Activated CD4-positive, alpha-beta T cell treated with anti-CD3 and anti-CD28 coated beads, Interleukin-2, amount 10 ng/mL, durations not matched to agents 24 days and 14 days (primary cell): ENCODE measurements around the gene ADAMTS2. TPM values are rescaled to one million over a fixed set of nuclear protein-coding genes. Genes with fewer than 3 reads are reported as not detected.

Experiments used
- DNase-seq: peaks from one replicate; pipeline ENCODE4 v3.0.0; 2022
- H3K27ac Mint-ChIP-seq: one replicate; pipeline ENCODE4 v1.8.0; 2022; ENCODE audit warnings: mild to moderate bottlenecking, mixed read lengths
- H3K27me3 Mint-ChIP-seq: one replicate; pipeline ENCODE4 v1.8.0; 2022; ENCODE audit warnings: mixed read lengths
- H3K36me3 Mint-ChIP-seq: one replicate; pipeline ENCODE4 v1.8.0; 2022; ENCODE audit warnings: low read depth, mild to moderate bottlenecking, mixed read lengths
- H3K4me1 Mint-ChIP-seq: one replicate; pipeline ENCODE4 v1.8.0; 2021; ENCODE audit warnings: mixed read lengths
- H3K4me3 Mint-ChIP-seq: one replicate; pipeline ENCODE4 v1.8.0; 2022; ENCODE audit warnings: mild to moderate bottlenecking, moderate library complexity, mixed read lengths
- H3K9me3 Mint-ChIP-seq: one replicate; pipeline ENCODE4 v1.8.0; 2021; ENCODE audit warnings: mixed read lengths
- intact Hi-C: fragments of 100-400 bp; cut with micrococcal nuclease; formaldehyde crosslinking; loops from one replicate; pipeline ENCODE4 v1.15.1; 2023
- total RNA-seq: library from RNA; stranded (reverse); gene quantifications from 2 replicates; pipeline ENCODE4 v1.2.3, GENCODE V29; 2022

ADAMTS2 gene
- total RNA-seq, 1 donor from 2014 or later: not detected

DNA sequence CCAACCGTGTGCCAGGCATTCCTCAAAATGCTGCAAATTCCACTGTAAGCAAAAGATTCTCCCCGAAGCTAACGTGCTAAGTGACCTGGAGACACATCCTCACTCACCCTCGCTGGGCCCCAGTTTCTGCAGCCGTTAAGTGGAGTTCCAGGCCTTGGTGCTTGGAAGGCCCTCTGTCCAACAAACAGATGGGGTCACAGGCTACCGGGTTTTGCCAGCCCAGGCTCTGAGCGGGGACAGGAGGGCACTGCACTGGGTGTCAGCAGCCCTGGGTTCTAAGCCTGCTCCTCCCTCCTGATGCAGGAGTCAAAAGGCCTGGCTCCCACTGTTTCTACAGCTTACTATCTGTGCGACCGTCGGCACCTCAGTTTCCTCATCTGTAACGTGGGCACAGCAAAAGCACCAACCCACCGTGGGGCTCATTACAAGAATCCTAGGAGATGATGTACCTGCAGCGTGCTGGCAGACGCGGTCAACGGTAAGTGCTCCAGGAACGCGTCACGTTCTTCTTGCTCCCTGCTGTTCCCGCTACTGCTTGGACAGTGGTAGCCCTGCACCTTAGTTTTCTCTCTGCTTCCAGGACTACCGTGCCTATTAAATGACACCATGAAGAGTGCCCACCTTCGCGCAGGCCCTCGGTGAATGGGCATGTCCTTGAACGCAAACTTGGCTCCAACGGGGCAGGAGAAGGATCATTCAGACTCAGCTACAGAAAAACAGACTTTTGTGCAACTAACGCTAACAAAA lies 84.8 kb downstream of the ADAMTS2 start:
- Mint-ChIP-seq H3K36me3 (no peaks in the 10 kb centered on the region), H3K4me3 (no peak overlapping the region), H3K27ac (no peak overlapping the region), H3K9me3 (no peaks in the 10 kb centered on the region), H3K27me3 (no peaks in the 10 kb centered on the region), H3K4me1 (no peaks in the 10 kb centered on the region)
- intact Hi-C loops: no loop called here
- no peak for DNase-seq

DNA sequence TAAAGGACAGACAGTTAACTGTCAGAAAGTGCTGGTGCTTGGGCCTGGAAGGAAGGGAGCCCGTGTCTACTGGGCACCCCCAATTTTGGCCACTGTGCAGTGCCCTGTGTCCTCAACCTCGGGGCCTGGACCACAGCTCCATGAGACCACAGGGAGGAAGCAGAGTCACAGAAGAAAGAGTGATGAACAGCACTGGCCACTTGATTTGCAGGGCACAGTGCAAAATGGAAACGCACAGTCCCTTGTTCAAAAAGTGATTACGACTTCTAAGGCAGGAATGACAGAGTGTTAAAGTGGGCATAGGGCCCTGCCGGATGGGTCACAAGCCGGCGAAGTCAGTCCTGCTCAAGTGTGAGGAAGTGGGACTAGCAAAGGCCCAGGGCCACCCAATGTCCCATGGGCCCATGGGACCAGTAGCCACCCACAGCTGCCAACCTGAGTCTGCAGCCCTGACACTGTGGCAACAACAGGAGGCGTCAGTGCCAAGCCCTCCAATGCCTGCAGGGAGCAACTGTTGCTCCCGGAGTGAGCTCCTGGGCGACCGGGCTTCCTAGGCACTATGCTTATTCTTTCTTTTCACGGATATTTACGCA lies 85.4 kb downstream of the ADAMTS2 start:
- Mint-ChIP-seq H3K4me1 (no peaks in the 10 kb centered on the region), H3K9me3 (no peaks in the 10 kb centered on the region), H3K36me3 (no peaks in the 10 kb centered on the region), H3K4me3 (no peak overlapping the region), H3K27me3 (no peaks in the 10 kb centered on the region), H3K27ac (no peak overlapping the region)
- DNase-seq: no peak
- intact Hi-C loops: no loop called here

DNA sequence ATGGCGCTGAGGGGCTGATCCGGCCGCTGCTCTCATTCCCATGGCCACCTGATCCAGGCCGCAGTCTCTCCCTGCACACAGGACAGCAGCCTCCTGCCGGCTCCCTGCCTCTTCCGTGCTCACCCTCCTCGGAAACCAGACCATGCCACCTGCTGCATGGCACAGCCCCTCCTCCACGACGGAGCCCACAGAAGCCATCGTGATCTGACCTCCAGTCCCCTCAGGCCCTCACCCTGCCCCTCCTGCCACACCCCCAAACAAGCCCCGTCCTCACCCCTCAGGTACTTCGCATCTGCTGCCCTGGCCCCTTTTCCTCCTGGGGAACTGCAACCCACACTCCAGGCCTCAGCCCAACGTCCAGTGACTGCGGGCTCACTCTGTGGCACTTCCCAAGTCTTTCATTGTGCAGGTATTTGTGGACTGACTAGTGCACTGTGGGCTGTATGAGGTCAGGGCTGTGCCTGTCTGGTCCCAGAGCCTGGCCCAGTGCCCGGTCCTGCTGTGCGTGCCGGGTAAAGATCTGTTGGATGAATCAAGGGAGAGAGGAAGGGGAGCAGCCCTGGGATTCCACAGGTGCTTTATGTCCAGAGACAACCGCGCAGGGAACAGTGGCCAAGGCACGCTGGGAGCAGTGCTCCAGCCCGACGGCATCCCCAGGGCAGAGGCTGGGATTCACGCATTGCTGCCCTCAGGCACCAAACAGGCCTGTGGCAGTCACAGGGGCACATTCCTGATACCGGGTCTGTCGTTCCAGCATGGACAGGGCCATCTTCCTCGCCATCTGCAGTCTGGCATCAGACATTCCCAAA lies 86.1 kb downstream of the ADAMTS2 start:
- Mint-ChIP-seq H3K4me1 (no peaks in the 10 kb centered on the region), H3K4me3 (no peak overlapping the region), H3K36me3 (no peaks in the 10 kb centered on the region), H3K9me3 (no peaks in the 10 kb centered on the region), H3K27ac (no peak overlapping the region), H3K27me3 (no peaks in the 10 kb centered on the region)
- intact Hi-C loops: no loop called here
- no peak for DNase-seq

DNA sequence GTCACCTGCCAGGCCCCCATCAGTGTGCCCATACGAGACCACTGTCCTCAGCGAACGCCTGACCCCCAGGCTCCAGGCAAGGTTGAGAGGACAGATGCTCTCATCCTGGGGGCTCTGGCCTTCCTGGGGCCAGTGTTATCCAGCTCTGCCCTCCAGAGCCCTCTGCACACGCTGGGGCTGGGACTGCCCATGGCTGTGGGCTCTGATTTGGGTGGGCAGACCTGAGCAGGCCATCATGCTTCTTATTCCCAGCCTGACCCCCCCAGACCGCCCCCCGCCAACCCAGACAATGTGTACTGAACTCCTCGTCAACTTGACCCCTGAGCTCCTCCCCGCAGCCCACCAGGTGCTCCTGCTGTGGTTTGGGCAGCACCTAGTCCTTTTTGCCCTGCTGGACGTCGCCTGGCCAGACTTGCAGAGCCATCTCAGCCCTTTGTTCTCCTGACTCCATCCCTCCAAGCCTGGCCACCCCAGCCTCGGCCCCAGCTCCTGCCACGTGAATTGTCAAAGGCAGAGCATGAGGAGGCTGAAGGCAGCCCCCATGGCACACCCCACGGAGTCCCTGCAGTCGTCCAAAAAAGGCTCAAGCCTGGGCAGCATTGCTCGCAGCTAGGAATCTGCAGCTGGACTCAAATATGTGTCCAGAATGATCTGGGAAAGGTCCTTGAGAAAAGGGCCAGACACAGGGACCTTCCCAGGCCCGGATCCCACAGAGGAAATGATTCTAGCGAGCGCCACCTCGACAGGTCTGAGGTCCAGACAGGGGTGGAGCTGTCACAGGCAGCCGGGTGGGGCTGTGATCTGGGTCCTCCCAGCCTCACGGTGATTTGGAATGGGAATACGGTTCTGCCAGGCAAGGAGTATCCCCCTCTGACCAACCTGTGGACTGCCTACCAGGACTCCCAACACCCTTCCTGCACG lies 87.0 kb downstream of the ADAMTS2 start:
- Mint-ChIP-seq H3K27ac (no peak overlapping the region), H3K4me3 (no peak overlapping the region), H3K27me3 (no peaks in the 10 kb centered on the region), H3K9me3 (no peaks in the 10 kb centered on the region), H3K36me3 (no peaks in the 10 kb centered on the region), H3K4me1 (no peaks in the 10 kb centered on the region)
- no peak for DNase-seq
- intact Hi-C loops: no loop called here

DNA sequence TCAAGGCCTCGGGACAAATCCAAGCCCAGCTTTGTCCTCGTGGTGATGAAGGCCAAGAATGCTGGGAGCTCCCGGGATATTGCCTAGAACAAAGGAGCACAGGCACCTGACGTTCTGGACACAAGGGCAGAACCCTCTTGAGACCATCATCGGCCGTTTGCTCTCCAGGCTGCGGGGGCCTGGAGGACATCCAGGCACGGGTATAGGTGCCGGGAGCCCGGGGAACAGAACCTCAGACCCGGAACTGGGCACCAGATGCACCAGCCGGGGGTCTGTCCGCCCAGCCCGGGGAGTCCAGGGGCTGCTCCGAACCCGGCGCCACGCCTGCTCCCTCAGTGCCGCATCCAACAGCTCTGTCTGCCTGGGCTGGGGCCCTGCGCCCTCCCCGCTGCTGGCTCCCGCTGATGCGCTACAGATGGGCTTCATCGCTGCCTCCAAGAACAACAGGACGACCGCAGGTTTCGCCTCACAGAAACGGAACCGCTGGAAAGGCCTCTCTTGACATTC lies 88.0 kb downstream of the ADAMTS2 start:
- no peak for DNase-seq
- no peak overlapping the region for H3K4me3 Mint-ChIP-seq
- H3K9me3 Mint-ChIP-seq: no peaks in the 10 kb centered on the region
- H3K4me1 Mint-ChIP-seq: no peaks in the 10 kb centered on the region
- H3K36me3 Mint-ChIP-seq: no peaks in the 10 kb centered on the region
- intact Hi-C loops: no loop called here
- H3K27ac Mint-ChIP-seq: no peak overlapping the region
- no peaks in the 10 kb centered on the region for H3K27me3 Mint-ChIP-seq

DNA sequence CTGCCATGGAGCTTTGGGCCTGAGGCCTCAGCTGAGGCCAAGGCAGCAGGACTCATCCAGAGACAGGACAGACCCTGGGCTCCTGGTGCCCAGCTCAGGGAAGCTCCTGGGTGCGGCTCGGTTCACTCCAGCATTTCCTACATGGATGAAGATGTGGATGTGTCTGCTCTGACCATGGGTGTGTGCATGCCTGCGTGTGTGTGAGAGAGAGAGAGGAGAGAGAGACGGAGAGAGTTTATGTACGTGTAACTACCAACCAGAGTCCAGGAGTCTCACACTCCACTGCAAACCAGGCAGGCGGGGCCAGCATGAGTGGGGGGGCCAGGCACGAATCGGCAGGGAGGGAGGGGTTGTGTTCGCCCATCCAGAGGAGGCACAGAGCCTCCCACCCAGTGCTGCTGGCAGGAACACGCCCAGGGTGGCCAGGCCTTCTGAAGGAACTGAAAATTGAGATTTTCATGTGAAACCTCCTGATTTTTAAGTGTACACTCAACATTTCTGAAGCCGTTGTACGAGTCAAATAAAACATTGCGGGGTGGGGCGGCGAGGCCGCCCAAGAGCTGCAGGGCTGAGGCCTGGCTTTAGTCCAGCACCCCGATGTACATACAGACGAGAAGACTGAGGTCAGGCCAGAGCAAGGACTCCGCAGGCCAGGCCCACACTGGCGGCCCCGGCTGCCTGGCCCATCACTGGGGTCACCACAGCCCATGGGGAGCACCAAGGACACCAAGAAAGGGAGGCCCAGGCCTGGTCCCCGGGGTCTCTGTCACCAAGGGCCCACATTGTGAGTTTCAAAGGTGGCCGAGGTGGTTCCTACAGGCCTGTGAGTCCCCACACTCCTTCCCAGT lies 88.7 kb downstream of the ADAMTS2 start:
- Mint-ChIP-seq H3K36me3 (no peaks in the 10 kb centered on the region), H3K27ac (no peak overlapping the region), H3K9me3 (no peaks in the 10 kb centered on the region), H3K27me3 (no peaks in the 10 kb centered on the region), H3K4me3 (no peak overlapping the region), H3K4me1 (no peaks in the 10 kb centered on the region)
- DNase-seq: no peak
- intact Hi-C loops: no loop called here

DNA sequence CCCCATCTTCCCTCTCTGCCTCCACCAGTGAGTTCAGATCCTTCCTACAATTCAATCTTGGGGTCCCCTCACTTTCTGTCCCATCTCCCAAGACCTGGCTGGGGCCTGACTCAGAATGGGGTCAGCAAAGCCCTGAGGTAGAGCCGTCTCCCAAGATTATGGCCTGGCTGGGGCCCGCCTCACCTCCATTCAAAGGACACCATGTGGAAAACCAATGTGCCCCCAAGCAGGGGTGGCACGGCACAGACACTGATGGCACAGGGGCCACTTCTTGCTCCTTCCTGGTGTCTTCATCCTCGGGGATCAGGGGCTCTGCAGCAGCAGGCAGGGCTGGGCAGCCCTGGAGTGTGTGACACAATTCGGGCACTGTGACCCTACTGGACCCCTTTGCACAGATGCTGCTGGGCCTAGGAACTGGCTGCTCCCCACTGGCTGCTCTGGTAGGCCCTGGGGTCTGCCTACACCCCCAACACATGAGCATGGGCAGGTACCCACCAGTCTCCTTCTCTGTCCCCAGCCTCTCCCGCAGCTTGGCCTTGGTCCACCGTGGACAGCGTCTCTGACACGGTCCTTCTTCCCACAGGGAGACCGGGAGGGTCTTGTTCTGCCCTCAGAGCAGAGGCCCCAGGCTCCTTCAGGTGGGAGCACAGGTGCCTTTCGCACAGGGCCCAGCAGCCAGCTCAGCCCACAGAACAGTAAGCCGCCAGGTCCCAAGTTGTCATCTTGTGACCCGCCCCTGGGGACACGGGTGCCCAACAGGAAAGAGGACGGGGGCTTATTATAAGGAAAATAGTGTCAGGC lies 89.5 kb downstream of the ADAMTS2 start:
- H3K27ac Mint-ChIP-seq: no peak overlapping the region
- no peaks in the 10 kb centered on the region for H3K27me3 Mint-ChIP-seq
- H3K4me1 Mint-ChIP-seq: no peaks in the 10 kb centered on the region
- H3K9me3 Mint-ChIP-seq: no peaks in the 10 kb centered on the region
- DNase-seq: no peak
- H3K36me3 Mint-ChIP-seq: no peaks in the 10 kb centered on the region
- intact Hi-C loops: no loop called here
- H3K4me3 Mint-ChIP-seq: no peak overlapping the region

DNA sequence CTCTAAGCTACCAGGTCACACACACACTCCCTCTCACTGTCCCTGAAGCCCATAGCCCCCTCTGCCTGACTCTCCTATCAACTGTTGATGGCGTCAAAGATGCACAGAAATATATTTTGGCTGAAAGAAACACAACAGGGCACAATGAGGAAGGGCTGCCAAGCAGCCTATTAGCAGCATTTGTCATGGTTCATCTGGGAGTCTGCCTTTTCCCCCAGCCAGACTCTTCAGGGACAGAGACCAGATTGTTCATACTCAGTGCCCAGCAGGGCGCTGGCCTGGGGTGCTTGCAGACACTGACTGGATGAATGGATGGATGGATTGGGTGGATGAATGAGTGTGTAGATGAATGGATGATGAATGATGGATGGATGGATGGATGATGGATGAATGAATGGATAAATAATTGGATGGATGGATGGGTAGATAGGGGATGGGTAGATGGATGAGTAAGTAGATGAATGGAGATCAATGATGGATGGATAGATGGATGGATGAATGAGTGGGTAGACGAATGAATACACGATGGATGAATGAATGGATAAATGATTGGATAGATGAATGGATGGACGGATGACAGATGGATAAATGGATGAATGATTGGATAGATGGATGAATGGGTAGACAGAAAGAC lies 90.5 kb downstream of the ADAMTS2 start:
- Mint-ChIP-seq H3K27ac (no peak overlapping the region), H3K4me1 (no peaks in the 10 kb centered on the region)

DNA sequence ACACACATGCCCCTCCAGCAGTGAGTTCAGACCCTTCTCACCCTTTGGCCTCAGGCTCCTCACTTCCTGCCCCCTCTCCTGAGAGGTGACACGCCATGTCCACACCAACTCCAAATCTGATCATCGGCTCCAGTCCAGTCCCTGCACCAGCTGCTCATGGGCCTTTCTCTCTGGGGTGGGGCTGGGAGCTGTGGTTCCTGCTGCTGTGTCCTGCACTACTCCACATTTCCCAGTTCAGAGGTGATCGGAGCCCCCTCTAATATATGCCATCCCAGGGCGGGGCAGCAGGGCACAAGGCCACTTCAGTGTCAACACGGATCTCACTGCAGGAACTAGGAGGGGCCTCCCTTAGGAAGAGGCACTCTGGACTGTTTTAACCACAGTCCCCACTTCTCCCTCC lies 91.5 kb downstream of the ADAMTS2 start:
- H3K4me3 Mint-ChIP-seq: no peak overlapping the region
- intact Hi-C loops: no loop called here
- no peaks in the 10 kb centered on the region for H3K36me3 Mint-ChIP-seq
- H3K4me1 Mint-ChIP-seq: no peaks in the 10 kb centered on the region
- H3K27ac Mint-ChIP-seq: no peak overlapping the region
- DNase-seq: no peak
- H3K27me3 Mint-ChIP-seq: no peaks in the 10 kb centered on the region
- H3K9me3 Mint-ChIP-seq: no peaks in the 10 kb centered on the region

More for the DNA sequence above, 90.5 kb downstream of the ADAMTS2 start:
- H3K36me3 Mint-ChIP-seq: no peaks in the 10 kb centered on the region
- H3K9me3 Mint-ChIP-seq: no peaks in the 10 kb centered on the region
- DNase-seq: no peak
- intact Hi-C loops: no loop called here
- no peak overlapping the region for H3K4me3 Mint-ChIP-seq
- H3K27me3 Mint-ChIP-seq: no peaks in the 10 kb centered on the region

DNA sequence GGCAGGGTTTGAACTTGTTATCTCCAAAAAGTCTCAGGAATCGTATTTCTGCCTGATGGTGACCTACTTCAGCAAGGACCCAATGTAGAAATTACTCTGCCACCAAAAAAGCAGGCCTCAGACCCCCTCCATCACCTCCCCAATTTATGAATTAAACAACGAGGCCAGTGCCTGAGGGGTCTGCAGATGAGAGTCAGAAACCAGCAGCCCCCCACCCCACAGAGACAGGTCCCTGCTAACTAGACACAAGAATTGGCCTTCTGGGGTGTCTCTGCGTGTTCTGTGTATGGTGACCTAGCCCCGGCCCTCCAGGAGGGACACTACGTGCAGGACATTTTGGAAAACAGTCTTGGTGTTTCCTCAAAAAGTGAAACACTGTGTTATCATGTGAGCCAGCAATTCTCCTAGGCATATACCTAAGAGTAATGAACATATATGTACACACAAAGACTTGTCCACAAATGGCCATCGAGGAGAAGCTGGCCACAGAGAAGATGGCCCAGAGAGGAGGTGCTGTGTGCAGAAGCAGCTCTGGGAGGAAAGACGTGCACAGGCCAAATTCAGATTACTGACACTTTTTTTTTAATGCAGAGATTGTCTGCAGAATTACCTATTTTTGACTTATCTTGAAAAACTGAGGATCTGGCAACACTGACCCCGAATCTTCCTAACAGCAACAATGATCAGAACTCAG lies 93.8 kb downstream of the ADAMTS2 start:
- Mint-ChIP-seq H3K4me3 (no peak overlapping the region), H3K36me3 (no peaks in the 10 kb centered on the region), H3K27me3 (no peaks in the 10 kb centered on the region), H3K9me3 (no peaks in the 10 kb centered on the region), H3K27ac (no peak overlapping the region), H3K4me1 (no peaks in the 10 kb centered on the region)
- intact Hi-C loops: no loop called here
- DNase-seq: no peak

DNA sequence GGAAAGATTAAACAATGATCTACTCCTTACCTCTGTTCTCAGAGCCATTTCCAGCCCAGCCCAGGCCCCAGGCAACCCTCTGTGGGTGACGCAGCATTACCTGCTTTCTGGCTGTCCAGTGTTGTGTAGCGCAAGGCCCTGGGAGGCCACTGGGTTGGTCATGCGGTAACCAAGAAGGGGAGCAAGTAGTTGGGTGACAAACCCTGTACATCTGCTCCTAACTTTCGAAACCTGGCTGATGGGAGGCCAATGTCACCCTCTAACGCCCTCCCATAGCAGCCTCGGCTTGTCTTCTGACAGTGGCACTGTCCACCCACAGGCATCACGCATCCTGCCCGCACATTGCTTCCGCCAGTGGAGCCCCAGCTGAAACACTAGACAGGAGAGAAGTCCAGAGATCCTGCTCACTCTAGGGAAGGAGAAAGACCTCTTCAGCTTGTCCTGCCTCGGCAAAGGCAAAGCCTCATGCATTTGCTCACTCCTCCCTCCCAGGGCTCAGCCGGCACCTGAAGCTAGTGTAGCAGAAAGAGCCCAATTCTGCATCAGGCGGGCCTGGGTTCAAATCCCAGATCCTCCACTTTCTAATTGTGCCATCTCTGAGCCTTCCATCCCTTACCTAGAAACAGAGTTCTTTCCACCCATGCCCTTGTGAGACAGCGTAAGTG lies 94.6 kb downstream of the ADAMTS2 start:
- no peaks in the 10 kb centered on the region for H3K36me3 Mint-ChIP-seq
- no peak overlapping the region for H3K4me3 Mint-ChIP-seq
- no peaks in the 10 kb centered on the region for H3K27me3 Mint-ChIP-seq
- intact Hi-C loops: no loop called here
- DNase-seq: no peak
- H3K9me3 Mint-ChIP-seq: no peaks in the 10 kb centered on the region
- H3K27ac Mint-ChIP-seq: no peak overlapping the region
- no peaks in the 10 kb centered on the region for H3K4me1 Mint-ChIP-seq
